WTC11 (cell line): ENCODE results near the gene LRRC51. TPM values are rescaled to one million over a fixed set of nuclear protein-coding genes. Genes with fewer than 3 reads are reported as not detected.

Source experiments
- ATF1 ChIP-seq: sonication (generic); formaldehyde crosslinking; IDR thresholded peaks from 2 replicates; pipeline ENCODE4 v1.8.1; 2023; ENCODE audit warnings: mild to moderate bottlenecking, moderate library complexity, missing genetic modification reagents
- ATF2 ChIP-seq: sonication (generic); formaldehyde crosslinking; IDR thresholded peaks from 2 replicates; pipeline ENCODE4 v1.8.1; 2022; ENCODE audit warnings: low read depth, missing genetic modification reagents, borderline replicate concordance
- CREM ChIP-seq: sonication (generic); formaldehyde crosslinking; IDR thresholded peaks from 2 replicates; pipeline ENCODE4 v1.8.1; 2022; ENCODE audit warnings: mild to moderate bottlenecking, missing genetic modification reagents, moderate library complexity
- CTCF ChIP-seq: fragments of 200-600 bp; IDR thresholded peaks from 2 replicates; pipeline ENCODE4 v1.8.0; 2022; ENCODE audit warnings: antibody characterized with exemption
- EMX1 ChIP-seq: fragments of 250-450 bp; sonication (Bioruptor Pico); IDR thresholded peaks from 2 replicates; pipeline ENCODE4 v1.8.0; 2021; ENCODE audit warnings: mild to moderate bottlenecking
- ERG ChIP-seq: fragments of 250-450 bp; sonication (Bioruptor Pico); IDR thresholded peaks from 2 replicates; pipeline ENCODE4 v1.8.0; 2021; ENCODE audit warnings: mild to moderate bottlenecking
- ETV6 ChIP-seq: sonication (generic); formaldehyde crosslinking; IDR thresholded peaks from 2 replicates; pipeline ENCODE4 v1.8.1; 2022; ENCODE audit warnings: mild to moderate bottlenecking, missing genetic modification reagents
- FOXJ3 ChIP-seq: sonication (generic); formaldehyde crosslinking; IDR thresholded peaks from 2 replicates; pipeline ENCODE4 v1.9.0; 2021; ENCODE audit warnings: missing genetic modification reagents, mild to moderate bottlenecking, borderline replicate concordance
- FOXP4 ChIP-seq: sonication (generic); formaldehyde crosslinking; IDR thresholded peaks from 2 replicates; pipeline ENCODE4 v1.8.0; 2022; ENCODE audit warnings: mild to moderate bottlenecking, missing genetic modification reagents
- GABPB1 ChIP-seq: sonication (generic); formaldehyde crosslinking; IDR thresholded peaks from 2 replicates; pipeline ENCODE4 v1.8.1; 2023; ENCODE audit warnings: mild to moderate bottlenecking, missing genetic modification reagents
- GTF2I ChIP-seq: fragments of 250-450 bp; sonication (Bioruptor Pico); conservative IDR thresholded peaks from 2 replicates; pipeline ENCODE4 v1.4.0; 2021; ENCODE audit warnings: mild to moderate bottlenecking
- JAZF1 ChIP-seq: fragments of 250-450 bp; sonication (Bioruptor Pico); IDR thresholded peaks from 2 replicates; pipeline ENCODE4 v1.9.0; 2021; ENCODE audit warnings: moderate library complexity, mild to moderate bottlenecking, inconsistent platforms
- NFYB ChIP-seq: sonication (generic); formaldehyde crosslinking; conservative IDR thresholded peaks from 2 replicates; pipeline ENCODE4 v1.8.0; 2022; ENCODE audit warnings: low read depth, missing genetic modification reagents
- NR1H2 ChIP-seq: sonication (generic); formaldehyde crosslinking; IDR thresholded peaks from 2 replicates; pipeline ENCODE4 v1.9.0; 2021; ENCODE audit warnings: mild to moderate bottlenecking, moderate library complexity, missing genetic modification reagents
- PRRX2 ChIP-seq: fragments of 250-450 bp; sonication (Bioruptor Pico); IDR thresholded peaks from 2 replicates; pipeline ENCODE4 v1.8.0; 2021; ENCODE audit warnings: mild to moderate bottlenecking
- SMAD3 ChIP-seq: sonication (generic); formaldehyde crosslinking; IDR thresholded peaks from 2 replicates; pipeline ENCODE4 v1.8.0; 2022; ENCODE audit warnings: missing genetic modification reagents, mild to moderate bottlenecking, borderline replicate concordance
- SMAD4 ChIP-seq: sonication (generic); formaldehyde crosslinking; IDR thresholded peaks from 2 replicates; pipeline ENCODE4 v1.8.0; 2022; ENCODE audit warnings: mild to moderate bottlenecking, missing genetic modification reagents
- USF2 ChIP-seq: sonication (generic); formaldehyde crosslinking; IDR thresholded peaks from 2 replicates; pipeline ENCODE4 v1.8.1; 2023; ENCODE audit warnings: mild to moderate bottlenecking, missing genetic modification reagents, moderate library complexity
- ZBTB43 ChIP-seq: sonication (generic); formaldehyde crosslinking; IDR thresholded peaks from 2 replicates; pipeline ENCODE4 v1.8.1; 2023; ENCODE audit warnings: mild to moderate bottlenecking, missing genetic modification reagents
- ZNF671 ChIP-seq: fragments of 250-450 bp; sonication (Bioruptor Pico); IDR thresholded peaks from 2 replicates; pipeline ENCODE4 v1.8.0; 2021; ENCODE audit warnings: mild to moderate bottlenecking
- total RNA-seq: library from RNA; stranded (reverse); gene quantifications from 3 replicates; pipeline ENCODE4 v1.2.3, GENCODE V29; 2021
- TF ChIP-seq, protein P1 (sequence below): sonication (generic); formaldehyde crosslinking; IDR thresholded peaks from 2 replicates; pipeline ENCODE4 v1.8.0; 2023; ENCODE audit warnings: mild to moderate bottlenecking, missing genetic modification reagents
- TF ChIP-seq, protein P2 (sequence below): sonication (generic); formaldehyde crosslinking; IDR thresholded peaks from 2 replicates; pipeline ENCODE4 v1.8.0; 2022; ENCODE audit warnings: mild to moderate bottlenecking, missing genetic modification reagents
- TF ChIP-seq, protein P3 (sequence below): sonication (generic); formaldehyde crosslinking; IDR thresholded peaks from 2 replicates; pipeline ENCODE4 v1.8.1; 2022; ENCODE audit warnings: missing genetic modification reagents, borderline replicate concordance

LRRC51 gene
- total RNA-seq, 1 experiment from 2014 or later: 5.3 TPM

GRCh38 chr11:72080326-72081183, at the start of gene LRRC51, which contains the start of gene NUMA1 (continued):
- TF ChIP-seq CTCF (no peak), ATF2 (CRISPR knock-in tag) (no peak), SMAD3 (CRISPR knock-in tag) (no peak), FOXP4 (CRISPR knock-in tag) (no peak), ATF1 (no peak), ERG (CRISPR knock-in tag) (no peak), ZBTB43 (0 out of 2 replicates have a peak, but pooled peaks have one; percentile 49), ZNF671 (CRISPR knock-in tag) (no peak), SMAD4 (CRISPR knock-in tag) (no peak), ETV6 (CRISPR knock-in tag) (0 out of 2 replicates have a peak, but pooled peaks have one; percentile 54), JAZF1 (CRISPR knock-in tag) (no peak), CREM (CRISPR knock-in tag) (0 out of 2 replicates have a peak, but pooled peaks have one; percentile 52), USF2 (peak; percentile 34; the same call in 1 of the 2 replicates), PRRX2 (CRISPR knock-in tag) (no peak), NFYB (peak; percentile 58), NR1H2 (CRISPR knock-in tag) (no peak), FOXJ3 (CRISPR knock-in tag) (no peak), GABPB1 (CRISPR knock-in tag) (peak; percentile 49; the same call in 1 of the 2 replicates), EMX1 (CRISPR knock-in tag) (no peak), GTF2I (CRISPR knock-in tag) (no peak)
- TF ChIP-seq, protein P1, sequence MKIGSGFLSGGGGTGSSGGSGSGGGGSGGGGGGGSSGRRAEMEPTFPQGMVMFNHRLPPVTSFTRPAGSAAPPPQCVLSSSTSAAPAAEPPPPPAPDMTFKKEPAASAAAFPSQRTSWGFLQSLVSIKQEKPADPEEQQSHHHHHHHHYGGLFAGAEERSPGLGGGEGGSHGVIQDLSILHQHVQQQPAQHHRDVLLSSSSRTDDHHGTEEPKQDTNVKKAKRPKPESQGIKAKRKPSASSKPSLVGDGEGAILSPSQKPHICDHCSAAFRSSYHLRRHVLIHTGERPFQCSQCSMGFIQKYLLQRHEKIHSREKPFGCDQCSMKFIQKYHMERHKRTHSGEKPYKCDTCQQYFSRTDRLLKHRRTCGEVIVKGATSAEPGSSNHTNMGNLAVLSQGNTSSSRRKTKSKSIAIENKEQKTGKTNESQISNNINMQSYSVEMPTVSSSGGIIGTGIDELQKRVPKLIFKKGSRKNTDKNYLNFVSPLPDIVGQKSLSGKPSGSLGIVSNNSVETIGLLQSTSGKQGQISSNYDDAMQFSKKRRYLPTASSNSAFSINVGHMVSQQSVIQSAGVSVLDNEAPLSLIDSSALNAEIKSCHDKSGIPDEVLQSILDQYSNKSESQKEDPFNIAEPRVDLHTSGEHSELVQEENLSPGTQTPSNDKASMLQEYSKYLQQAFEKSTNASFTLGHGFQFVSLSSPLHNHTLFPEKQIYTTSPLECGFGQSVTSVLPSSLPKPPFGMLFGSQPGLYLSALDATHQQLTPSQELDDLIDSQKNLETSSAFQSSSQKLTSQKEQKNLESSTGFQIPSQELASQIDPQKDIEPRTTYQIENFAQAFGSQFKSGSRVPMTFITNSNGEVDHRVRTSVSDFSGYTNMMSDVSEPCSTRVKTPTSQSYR (CRISPR knock-in tag): no peak
- TF ChIP-seq, protein P2, sequence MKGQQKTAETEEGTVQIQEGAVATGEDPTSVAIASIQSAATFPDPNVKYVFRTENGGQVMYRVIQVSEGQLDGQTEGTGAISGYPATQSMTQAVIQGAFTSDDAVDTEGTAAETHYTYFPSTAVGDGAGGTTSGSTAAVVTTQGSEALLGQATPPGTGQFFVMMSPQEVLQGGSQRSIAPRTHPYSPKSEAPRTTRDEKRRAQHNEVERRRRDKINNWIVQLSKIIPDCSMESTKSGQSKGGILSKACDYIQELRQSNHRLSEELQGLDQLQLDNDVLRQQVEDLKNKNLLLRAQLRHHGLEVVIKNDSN (CRISPR knock-in tag): no peak
- TF ChIP-seq, protein P3, sequence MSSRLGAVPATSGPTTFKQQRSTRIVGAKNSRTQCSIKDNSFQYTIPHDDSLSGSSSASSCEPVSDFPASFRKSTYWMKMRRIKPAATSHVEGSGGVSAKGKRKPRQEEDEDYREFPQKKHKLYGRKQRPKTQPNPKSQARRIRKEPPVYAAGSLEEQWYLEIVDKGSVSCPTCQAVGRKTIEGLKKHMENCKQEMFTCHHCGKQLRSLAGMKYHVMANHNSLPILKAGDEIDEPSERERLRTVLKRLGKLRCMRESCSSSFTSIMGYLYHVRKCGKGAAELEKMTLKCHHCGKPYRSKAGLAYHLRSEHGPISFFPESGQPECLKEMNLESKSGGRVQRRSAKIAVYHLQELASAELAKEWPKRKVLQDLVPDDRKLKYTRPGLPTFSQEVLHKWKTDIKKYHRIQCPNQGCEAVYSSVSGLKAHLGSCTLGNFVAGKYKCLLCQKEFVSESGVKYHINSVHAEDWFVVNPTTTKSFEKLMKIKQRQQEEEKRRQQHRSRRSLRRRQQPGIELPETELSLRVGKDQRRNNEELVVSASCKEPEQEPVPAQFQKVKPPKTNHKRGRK (CRISPR knock-in tag): no peak
